Measurements from ENCODE around the gene CLEC4D.
"Not testable (repeated sequence)": the region's sequence is repeated elsewhere in the genome, so short reads cannot be mapped to it uniquely, and the experiment has no call there.

The CLEC4D gene

GRCh38 chr12:8532045-8532444 is 18.7 kb downstream of the CLEC4D start:
- no peak for DNase-seq (ENCODE audit: low spot score)

DNA sequence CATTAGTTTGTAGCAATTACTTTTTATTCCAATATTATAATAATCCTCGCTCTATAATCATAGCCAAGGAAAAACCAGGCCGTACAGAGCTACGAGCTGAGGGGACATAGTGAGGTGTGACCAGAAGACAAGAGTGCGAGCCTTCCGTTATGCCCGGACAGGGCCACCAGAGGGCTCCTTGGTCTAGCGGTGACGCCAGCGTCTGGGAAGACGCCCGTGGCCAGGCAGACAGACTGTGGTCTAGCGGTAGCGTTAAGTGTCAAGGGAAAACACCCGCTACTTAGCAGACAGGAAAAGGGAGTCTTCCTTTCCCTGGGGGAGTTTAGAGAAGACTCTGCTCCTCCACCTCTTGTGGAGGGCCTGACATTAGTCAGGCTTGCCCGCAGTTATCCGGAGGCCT is 24.5 kb downstream of the CLEC4D start:
- not testable (repeated sequence) for DNase-seq (ENCODE audit: low spot score)

DNA sequence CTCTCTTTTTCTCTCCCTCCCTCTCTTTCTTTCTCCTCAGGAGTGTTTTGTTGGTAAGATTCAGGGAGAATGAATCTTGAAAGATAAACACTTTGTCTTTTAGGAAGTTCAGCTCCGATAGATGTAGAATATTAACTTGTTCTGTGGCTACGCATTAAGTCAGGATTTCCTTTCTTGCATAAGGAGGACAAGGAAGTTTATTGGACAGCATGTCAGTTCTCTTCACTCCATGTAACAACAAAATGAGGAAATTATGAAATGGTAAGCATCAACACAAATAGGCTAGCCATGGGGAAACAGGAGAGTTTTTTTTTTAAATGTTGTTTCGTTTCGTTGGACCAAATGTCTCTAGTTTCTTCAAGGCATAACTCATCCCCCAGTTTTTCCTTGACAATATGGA is 27.5 kb downstream of the CLEC4D start, which contains the start of gene CLEC4E:
Gene CLEC4E, minus strand, starts transcription at position 75 of the 400 bp plus-strand sequence. CDS start 108 bp downstream, outside the sequence.
- not testable (repeated sequence) for DNase-seq (ENCODE audit: low spot score)

- DNase-seq (ENCODE audit: low spot score) = no peak
Observed at GRCh38 chr12:8541562-8541961, 28.3 kb downstream of the CLEC4D start.

GRCh38 chr12:8544295-8544694 is 31.0 kb downstream of the CLEC4D start:
- DNase-seq (ENCODE audit: low spot score) = peak; percentile 68

GRCh38 chr12:8546591-8546990 is 33.3 kb downstream of the CLEC4D start:
- no peak for DNase-seq (ENCODE audit: low spot score)

DNA sequence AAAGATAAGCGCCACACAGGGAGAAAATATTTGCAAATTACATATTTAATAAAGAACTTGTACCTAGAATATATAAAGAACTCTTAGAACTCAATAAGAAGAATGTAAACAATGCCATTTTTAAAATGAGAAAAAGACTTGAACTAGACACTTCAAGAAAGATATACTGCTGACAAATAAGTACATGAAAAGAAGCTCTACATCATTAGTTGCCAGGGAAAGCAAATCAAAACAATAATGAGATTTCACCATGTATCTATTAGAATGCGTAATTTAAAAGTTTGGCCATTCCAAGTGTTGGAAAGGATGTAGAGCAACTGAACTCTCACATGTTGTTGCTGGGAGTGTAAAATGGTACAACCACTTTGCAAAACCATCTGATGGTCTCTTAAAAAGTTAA is 34.3 kb downstream of the CLEC4D start:
- no peak for DNase-seq (ENCODE audit: low spot score)

DNA sequence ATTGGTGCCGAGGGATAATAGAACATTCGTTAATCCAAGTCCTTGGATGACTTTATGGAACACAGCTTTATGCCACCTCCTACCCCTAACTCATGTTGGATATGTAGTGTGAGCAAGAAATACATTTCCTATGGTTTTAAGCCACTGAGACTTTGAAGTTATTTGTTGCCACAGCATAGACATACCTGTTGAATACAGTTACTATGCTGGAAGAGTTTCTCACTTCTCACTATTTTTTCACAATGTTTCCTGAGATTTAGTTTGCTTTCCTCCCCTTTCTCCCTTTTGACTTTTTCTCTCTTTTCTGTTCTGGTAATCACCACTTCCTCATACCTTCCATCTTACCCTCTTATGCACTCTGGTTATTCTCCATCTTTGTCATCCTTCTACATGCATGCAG is 34.9 kb downstream of the CLEC4D start:
- DNase-seq (ENCODE audit: low spot score) = no peak

DNA sequence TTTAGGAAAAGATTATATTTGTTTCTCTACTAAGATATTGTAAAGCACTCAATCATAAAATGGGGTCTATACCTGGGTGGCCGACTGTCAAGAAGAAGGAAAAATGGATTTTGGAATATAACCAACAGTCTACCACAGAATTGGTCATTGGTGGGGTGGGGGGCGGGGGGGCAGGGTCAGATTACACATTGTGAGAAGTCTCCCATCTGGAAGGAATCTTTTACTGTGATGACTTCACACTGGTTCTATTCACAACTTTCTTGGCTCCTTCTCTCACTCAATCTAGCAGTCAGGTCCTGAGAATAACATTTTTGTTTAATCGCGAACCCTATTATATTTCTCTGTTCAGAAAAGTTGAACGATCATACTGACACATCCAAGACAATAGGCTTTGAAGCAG is 36.1 kb downstream of the CLEC4D start:
- no peak for DNase-seq (ENCODE audit: low spot score)

- DNase-seq (ENCODE audit: low spot score) = no peak
Observed at GRCh38 chr12:8553088-8553627, 39.9 kb downstream of the CLEC4D start.

- no peak for DNase-seq (ENCODE audit: low spot score)
Observed at GRCh38 chr12:8554451-8555195, 41.3 kb downstream of the CLEC4D start.

GRCh38 chr12:8556531-8557097 is 43.3 kb downstream of the CLEC4D start:
- no peak for DNase-seq (ENCODE audit: low spot score)

GRCh38 chr12:8559676-8560075 is 46.4 kb downstream of the CLEC4D start:
- DNase-seq (ENCODE audit: low spot score) = no peak

- DNase-seq (ENCODE audit: low spot score) = no peak
Observed at GRCh38 chr12:8561011-8561410, 47.7 kb downstream of the CLEC4D start.

DNA sequence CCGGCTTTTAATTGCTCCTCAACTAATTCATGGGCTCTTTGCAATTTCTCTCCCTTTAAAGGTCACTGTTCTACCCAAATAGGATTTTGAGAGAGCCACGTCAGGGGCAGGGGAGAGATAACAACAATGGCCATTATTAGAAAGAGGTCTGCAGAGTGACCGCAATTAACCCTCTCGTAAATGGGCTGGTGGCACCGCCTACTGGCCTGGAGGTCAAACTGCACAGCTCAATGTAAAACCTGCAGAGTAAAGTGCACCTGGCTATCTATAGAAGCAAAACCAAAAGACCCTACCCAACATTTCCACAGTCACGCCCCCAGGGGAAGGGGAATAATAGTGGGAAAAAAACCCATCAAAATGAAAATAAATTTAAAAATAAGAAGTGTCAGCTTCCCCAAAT is 49.0 kb downstream of the CLEC4D start:
- DNase-seq (ENCODE audit: low spot score) = no peak

DNA sequence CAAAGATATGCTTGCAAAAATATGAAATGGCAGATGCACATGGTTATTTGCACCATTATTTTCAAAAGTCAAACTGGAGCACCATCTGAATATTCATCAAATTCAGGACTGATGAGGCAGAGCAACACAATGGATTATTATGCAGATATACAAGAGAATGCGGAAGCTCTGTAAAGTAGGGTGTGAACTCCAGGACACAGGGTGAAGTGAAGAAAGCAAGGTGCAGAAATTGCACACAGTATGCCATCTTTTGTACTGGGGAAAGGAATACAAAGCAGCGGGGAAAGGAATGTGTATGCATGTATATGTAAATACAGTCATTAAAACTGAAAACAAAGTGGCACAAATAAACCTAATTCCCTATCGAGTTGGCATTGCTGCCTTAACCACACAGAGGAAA is 50.1 kb downstream of the CLEC4D start:
- no peak for DNase-seq (ENCODE audit: low spot score)

DNA sequence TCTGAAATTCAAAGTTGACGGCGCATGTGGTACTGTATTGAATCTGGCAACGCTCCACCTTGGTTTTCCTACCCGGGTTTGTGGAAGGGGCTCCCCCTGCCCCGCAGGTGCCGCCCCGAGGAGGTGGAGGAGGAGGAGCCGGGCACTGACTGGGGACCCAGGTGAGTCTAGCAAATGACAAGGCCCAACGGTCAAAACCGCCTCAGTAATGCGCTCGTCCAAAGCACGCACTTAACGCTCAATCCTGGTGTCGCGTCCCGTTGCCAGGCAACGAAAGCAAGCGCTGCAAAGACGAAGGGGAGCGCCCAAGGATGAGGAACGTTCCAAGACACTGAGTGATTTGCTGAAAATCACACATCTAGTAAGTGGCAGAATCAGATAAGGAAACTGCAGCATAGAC is 51.4 kb downstream of the CLEC4D start:
- DNase-seq (ENCODE audit: low spot score) = no peak

GRCh38 chr12:8566052-8566451 is 52.7 kb downstream of the CLEC4D start:
- not testable (repeated sequence) for DNase-seq (ENCODE audit: low spot score)

DNA sequence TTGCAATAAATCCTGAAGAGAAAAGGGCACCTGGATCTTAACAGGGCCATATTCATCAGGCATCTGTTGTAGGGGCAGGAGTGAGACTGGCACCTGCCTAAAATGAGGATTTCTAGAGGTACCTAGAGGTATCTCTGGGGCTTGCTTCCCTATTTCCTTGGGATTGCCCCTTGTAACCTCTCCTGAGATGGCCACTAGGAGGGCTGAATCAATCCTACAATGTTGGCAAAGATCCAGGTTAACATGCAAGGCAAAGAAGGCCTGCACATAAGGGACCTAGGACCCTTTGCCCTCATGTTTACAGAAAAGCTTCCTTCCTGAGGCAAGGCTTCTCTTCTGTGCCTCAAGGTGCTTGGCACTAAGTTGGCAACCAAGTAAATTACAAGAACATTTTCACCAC is 53.2 kb downstream of the CLEC4D start:
- peak; percentile 11 for DNase-seq (ENCODE audit: low spot score)
